Activated CD8-positive, alpha-beta memory T cell treated with anti-CD3 and anti-CD28 coated beads, Interleukin-2, amount 50 U/mL, for 48 hours (primary cell): ENCODE results near the gene MEGF6.
"Not testable (repeated sequence)": the region's sequence is repeated elsewhere in the genome, so short reads cannot be mapped to it uniquely, and the experiment has no call there.

Experiments
- DNase-seq: peaks from one replicate; pipeline ENCODE4 v3.0.0-alpha.2; 2020

The MEGF6 gene

DNA sequence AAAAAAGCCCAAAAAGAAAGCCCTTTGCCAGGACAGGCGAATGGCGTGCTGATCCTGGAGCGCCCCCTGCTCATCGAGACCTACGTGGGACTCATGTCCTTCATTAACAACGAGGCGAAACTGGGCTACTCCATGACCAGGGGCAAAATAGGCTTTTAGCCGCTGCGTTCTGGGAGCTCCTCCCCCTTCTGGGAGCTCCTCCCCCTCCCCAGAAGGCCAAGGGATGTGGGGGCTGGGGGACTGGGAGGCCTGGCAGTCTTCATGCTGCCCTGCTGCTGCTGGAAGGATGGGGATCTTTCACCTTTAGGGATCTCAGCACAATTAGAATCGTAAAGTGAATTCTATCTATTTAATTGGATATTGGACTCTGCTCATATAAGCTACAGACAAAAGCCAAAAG, 17.1 kb upstream of the MEGF6 start:
- DNase-seq: no peak

DNA sequence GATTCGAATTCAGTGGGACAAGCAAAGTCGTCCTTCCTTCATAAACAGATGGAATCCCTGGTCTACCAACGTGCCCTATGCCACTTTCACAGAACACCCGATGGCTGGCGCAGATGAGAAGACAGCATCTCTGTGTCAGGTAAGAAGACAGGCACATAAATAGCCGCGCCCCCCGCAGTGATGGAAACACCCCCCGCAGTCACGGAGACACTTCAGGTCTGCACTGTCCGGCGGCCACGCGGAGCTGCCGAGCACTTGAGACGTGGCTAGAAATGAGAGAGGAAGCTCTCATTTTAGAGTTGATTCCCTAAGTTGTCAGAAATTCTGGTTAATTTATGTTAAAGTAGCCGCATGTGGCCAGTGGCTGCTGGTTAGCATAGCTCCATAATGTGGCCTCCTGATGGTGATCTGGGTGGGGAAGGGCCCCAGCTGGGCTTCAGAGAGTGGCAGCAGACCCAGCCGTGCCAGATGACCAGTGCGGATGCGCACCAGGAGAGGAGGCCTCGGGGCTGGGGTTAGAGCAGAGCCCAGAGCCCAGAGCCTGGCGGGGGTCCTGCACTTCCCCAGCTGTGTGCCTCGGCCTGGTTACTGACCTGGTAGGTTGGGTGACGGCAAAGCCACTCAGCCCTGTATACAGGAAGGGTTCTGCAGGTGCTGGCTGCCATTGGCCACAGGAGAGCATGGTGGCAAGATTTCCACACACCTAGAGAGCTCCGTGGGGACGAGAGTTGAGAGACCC, 16.4 kb upstream of the MEGF6 start:
- DNase-seq: no peak

GRCh38 chr1:3626025-3626424, 14.7 kb upstream of the MEGF6 start:
- DNase-seq: no peak

DNA sequence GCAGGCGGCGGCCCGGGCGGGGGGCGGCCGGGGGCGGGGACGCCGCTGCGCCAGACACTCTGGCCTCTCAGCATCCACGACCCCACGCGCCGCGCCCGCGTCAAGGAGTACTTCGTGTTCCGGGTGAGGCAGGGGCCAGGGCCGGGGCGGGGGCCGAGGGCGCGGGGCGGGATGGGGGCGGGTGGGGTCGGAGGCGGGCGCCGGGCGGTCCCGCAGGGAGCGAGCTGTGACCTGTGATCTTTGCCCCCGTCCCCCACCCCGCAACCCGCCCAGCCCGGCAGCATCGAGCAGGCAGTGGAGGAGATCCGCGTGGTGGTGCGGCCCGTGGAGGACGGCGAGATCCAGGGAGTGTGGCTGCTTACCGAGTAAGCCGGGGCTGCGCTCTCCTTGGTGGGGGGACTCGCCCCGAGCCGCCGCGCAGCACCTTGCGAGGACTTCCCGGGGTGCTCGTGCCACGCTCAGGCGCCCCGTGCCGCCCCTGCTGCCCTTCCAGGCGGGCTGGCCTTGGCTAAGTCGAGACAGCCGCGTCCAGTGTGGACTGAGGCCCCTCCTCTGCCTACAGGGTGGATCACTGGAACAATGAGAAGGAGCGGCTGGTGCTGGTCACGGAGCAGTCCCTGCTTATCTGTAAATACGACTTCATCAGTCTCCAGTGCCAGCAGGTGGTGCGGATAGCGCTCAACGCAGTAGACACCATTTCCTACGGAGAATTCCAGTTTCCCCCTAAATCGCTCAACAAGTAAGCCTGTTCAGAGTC, 14.0 kb upstream of the MEGF6 start:
- DNase-seq: peak; percentile 65

DNA sequence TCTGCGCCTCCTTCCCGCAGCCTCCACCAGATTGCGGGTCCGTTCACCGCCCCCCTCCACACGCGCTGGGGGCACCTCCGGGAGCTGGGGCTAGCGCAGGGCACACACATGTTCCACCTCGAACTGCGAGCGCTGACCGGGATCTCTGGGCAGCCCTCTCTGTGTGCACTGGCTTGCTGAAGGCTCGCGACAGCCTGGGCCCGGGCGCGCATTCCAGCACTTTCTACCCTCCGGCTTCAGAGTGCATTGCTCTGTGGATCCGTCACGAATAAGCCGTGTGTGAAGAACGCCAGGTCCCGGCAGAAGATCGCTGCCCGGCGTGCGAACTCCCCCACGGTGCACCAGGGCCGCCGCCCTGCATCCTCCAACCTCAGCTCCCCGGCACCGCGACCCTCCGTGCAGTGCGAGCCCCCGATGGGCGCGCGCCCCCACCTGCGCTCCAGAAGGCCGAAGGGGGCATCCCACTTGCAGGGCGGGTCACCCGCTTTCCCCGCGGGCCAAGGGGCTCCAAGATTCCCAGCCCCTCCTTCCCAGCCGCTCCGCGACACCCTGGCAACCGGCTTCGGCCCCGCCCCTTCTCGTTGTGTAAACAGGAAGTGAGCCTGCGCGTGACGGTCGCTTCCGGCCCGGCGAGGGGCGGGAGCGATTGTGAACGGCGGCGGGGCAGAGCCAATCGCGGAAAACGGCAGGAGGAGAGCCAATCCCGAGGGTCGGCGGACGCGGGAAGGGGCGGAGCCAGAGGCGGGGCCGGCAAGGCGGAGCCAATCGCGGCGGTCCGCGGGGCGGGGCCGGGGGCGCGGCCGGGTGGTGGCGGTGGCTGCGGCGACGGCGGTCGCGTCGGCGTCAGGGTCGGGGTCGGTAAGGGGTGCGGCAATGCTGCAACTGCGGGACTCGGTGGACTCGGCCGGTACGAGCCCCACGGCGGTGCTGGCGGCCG, 13.2 kb upstream of the MEGF6 start, which contains the start of gene TPRG1L:
Gene TPRG1L (plus strand): TSS at position 816 of the 937 bp plus-strand sequence. CDS start 58 bp downstream, at position 874.
- peak; percentile 99 for DNase-seq

DNA sequence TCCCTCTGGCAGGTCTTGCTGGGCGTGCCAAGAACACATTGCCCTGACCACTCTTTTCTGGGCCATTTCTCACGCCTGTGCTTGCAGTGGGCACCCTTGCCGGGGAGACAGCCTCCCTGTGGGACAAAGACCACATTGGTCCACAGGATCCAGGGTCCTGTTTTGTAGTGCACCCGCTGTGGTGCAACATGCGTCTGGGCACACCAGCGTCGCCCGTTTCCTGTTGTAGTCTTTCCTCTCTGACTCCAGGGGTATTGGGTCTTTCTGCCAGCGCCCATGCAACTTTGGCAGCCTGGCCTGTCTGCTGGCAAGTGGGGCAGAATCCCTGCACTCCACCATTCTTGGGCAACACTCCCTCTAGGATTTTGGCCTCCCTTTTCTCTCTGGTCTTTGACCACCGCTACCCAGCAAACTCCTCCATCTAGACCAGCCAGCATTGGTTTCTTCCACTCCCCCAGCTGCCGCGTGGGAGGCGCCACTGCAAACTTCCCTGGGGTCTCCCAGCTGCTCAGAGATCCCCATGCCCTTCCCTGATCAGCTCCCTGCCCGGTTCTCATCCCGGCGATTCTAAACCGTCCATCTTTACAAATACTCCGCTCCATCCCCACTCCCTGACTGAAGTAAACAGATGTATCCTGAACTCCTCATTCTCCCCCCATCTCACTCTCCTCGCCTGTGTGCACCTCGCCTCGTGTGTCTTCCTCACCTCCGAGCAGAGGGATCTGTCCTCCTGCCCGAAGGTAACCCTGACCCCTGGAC, 12.3 kb upstream of the MEGF6 start:
- no peak for DNase-seq

GRCh38 chr1:3622102-3622501, 10.8 kb upstream of the MEGF6 start:
- not testable (repeated sequence) for DNase-seq

GRCh38 chr1:3621151-3621671, 9.9 kb upstream of the MEGF6 start:
- DNase-seq: not testable (repeated sequence)

- no peak for DNase-seq
Observed at GRCh38 chr1:3620708-3621107, 9.4 kb upstream of the MEGF6 start.

- peak; percentile 83 for DNase-seq
Observed at GRCh38 chr1:3618881-3619671, 7.8 kb upstream of the MEGF6 start.

- no peak for DNase-seq
Observed at GRCh38 chr1:3618531-3618880, 7.2 kb upstream of the MEGF6 start.

GRCh38 chr1:3617806-3618345, 6.6 kb upstream of the MEGF6 start:
- no peak for DNase-seq

DNA sequence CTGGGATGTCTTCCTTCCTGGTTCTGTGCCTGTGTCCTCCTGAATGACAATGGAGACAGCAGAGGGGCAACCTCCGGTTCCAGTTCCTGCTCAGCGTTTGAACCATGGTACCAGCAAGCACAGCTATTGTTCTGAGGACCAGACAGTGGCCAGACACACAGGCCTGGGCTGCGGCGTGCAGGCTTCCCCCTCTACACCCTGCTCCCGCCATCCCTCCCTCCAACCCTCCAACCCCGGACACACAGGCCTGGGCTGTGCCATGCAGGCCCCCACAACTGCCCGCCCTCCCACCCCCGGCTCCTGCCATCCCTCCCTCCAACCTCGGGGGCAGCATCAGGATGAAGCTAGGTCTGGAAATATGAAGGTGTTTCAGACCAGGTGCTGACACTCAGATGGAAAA, 5.6 kb upstream of the MEGF6 start:
- no peak for DNase-seq

GRCh38 chr1:3614755-3615742, 3.7 kb upstream of the MEGF6 start:
- no peak for DNase-seq

GRCh38 chr1:3612123-3612522, 815 bp upstream of the MEGF6 start:
- no peak for DNase-seq

GRCh38 chr1:3610527-3611169, 660 bp downstream of the MEGF6 start:
- DNase-seq: no peak

DNA sequence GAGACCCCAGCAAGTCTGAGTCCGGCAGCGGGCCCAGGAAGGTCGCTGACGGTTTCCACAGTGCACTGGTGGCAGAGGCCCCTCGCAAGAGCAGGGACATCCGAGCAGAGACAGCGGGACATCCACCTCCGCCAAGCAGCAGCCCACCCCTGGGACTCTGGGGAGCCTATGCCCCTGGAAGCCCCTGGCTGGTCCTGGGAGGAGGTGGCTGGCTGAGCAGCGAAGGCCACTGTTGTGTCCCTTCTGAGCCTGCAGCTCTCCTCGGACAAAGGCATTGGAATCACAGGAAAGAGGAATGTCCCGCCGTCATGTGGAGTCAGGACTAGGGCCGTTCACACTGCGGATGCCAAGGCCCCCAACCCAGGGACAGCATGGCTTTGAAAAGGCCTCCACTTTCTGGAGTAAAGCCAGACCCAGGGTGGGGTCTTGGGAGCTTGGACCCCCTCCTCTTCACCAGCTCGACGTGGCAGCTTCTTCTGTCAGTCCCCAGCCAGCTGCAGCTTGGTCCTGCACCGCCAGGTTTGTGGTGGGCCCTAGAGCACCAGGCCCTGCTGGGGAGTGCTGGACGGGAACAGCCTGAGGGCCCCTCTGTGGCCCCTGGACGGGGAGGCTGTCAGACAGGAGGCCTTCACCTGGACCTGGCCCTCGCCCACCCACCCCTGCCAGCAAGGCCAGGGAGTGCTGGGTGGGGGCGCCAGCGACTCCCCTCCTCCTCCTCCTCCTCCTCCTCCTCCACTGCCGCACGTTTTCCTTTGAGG, 1.4 kb downstream of the MEGF6 start:
- no peak for DNase-seq

GRCh38 chr1:3609016-3609768, 2.1 kb downstream of the MEGF6 start:
- no peak for DNase-seq
